ENCODE results near the gene BMPER.

BMPER gene

DNA sequence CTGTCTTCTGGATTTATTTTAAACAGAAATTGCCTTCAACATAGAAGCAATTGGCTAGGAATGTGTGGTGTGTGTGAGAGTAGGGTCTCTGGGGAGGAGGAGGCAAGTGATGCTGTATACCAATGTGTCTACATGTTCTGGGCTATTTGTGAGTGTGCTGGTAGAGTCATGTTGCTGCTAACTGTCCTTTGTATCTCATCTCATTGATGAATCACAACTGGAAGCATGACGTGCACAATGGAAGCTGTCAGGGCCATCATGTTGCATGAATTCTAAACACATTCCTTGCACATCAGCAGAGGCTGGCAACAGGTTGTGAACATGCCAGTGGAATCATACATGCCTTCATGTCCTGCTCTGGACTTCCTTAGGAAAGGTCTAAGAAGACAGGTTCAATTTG lies 199.7 kb downstream of the BMPER start:
- no peak for DNase-seq

DNA sequence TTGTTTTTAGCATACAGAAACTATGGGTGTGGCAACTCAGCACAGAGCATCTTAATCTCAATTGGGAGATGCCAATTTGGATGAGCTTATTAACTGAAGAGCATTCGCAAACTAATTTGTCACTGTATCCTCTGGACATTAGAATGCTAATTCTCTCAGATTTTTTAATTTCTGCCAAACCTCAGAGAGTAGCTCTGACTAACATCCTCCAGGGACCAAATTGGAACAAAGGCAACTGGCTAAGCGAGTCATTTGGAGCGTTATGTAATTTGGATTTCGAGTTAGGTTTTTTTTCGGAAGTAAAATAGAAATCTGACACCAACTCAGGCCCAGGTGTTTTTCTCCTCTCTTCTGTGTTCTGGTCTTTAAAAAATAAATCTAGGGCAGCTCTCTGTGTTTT lies 201.9 kb downstream of the BMPER start:
- DNase-seq, result no peak

DNA sequence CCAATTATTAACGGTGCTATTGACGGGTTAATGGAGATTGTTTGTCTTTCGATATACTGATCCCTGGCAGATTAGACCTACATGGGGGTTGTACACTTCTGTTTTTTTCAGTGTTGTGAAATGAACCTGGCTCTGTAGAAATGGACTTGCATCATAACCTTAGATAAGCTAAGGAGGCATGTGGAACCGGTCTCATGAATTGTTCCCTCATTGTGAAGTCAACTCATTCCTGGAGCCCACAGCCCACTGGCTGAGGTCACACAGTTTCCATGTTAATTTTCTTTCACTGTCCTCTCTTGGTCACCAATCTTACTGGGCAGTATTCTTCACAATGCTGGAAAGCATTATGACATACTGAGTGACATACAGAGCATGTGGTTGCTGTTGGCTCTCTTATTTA lies 202.8 kb downstream of the BMPER start:
- DNase-seq, result no peak

DNA sequence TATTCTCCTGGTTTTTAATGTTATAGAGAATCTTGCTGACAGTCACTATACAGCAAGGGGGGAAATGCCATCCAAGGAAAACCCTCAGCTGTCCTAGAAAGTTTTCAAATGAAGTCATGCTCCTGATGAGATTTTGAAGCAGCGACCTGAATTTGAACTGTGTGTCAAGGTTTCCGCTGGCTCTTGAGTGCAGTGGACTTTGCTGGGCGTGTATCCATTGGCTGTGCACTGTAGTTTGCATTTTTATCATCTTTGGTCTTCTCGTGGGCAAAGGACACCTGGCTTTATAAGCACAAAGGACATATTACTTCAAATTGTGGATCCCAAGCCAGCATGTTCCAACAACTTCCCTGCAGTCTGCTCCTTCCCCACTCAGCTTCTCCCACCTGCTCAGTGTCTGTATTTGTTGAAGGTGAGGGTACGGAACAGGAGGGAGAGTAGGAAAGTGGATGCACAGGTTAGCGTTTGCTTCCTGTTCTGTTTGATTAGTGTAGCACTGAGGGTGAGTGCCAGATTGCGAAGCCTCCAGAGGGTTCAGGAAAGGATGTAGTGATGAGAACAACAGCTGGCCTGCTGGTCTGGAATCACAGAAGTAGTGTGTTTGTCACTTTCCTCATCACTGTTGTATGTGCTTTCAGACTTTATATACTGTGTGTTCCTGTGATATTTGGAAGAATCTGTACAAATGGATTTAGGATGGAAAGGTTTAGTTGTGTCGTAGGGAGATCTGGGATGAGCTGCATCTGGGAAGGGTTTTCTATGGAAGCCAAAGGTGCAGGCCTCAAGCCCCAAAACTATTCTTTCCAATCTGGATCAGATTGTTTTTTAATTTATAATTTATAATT lies 204.8 kb downstream of the BMPER start:
- DNase-seq, result no peak

DNA sequence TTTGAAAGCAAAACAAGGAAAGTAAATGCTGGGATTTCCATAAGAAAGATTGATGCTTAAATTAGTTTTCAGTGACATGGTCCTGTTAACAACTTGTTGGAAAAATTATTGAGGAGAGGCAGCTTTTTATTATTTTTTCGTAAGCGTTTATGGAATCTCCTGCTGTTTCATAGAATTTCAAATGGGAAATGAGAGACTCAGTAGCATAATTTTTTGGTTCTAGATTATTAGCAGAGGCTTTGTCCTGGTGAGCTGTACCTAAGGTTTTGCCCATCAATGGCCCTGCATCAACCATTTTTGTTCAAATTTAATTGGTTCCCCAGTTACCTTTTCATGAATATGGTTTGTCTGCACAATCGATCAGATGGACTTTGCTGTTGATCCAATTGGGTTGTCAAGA lies 205.7 kb downstream of the BMPER start:
- DNase-seq, result no peak

DNA sequence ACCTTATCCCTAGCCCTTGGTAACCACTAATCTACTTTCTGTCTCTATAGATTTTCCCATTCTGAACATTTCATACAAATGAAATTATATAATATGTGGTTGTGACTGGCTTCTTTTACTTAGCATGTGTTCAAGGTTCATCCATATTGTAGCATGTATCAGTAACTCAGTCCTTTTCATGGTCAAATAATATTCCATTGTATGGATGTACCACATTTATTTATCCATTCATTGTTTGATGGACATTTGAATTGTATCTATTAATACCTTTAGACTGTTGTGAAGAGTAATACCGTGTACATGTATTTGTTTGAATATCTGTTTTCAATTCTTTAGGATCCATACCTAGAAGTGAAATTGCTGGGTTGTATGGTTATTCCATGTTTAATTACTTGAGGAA lies 210.2 kb downstream of the BMPER start:
- DNase-seq, result no peak

DNA sequence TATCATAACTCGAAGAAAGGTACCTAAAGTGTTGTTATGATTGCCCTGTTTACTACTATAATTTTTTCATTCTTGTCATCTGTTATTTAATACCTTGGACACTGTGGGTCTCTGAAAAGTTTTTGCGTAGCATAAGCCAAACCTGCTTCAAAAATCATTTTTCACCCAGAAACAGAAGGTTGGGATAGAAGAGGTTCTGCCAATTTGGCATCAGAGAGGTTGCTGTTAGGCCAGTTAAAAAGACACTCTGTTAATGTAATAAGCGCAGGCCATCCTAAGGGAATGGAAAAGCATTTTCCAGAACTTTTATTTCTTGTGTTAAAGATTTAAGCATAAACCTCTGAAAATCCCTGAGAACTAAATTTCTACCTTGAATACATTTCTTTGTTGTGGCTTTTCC lies 212.2 kb downstream of the BMPER start:
- no peak for DNase-seq

DNA sequence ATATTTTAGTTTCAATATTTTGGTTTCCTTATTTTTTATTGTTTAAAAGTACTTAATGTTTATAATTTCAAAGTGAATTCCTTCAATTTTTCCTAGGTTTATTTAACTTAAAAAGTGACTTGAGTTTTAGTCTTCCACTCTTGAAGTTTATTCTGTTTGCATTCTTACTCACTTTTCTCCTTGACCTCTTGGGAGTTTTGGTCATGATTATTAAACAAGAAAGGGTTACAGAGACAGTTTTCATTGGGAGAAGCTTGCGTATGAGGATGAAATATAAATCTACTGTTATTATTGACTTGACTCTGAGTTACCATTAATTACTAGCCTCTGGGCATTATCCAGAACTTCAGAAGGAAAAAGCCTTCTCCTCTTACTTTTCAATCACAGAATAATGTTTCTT lies 216.0 kb downstream of the BMPER start:
- no peak for DNase-seq

DNA sequence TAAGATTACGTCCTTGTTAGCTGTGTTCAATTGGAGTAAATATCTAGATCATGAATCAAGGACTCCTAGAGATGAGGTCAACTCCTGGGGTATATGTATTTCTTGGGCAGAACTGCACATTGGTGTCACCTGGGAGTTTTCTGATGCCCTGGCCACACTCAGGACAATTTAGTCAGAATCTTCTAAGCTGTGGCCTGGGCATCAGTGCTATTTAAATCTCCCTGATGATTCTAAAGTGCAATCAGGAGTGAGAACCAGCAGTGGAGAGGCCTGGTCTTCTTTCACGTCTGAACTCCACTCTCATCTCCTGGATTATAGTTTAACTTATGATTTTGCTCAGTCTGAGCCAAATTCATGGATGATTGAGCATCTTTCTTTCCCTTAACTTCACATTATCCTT lies 218.0 kb downstream of the BMPER start:
- no peak for DNase-seq

DNA sequence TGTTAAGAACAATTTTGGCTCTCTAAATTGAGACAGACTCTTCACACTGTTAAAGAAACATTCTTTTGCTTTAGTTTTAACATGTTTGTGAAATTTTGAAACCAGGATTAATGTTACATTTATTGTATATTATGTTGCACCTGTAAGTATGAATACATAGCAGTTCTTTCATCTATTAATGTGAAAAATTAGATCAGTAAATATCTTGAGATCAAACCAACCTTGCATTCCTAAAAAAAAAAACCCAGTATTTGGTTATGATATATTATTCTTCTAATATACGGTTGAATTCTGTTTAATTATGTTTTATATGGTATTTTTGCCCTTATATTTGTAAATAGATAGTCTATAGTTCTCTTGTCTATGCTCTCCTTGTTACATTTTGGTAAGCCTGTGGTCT lies 219.4 kb downstream of the BMPER start:
- DNase-seq, result no peak

DNA sequence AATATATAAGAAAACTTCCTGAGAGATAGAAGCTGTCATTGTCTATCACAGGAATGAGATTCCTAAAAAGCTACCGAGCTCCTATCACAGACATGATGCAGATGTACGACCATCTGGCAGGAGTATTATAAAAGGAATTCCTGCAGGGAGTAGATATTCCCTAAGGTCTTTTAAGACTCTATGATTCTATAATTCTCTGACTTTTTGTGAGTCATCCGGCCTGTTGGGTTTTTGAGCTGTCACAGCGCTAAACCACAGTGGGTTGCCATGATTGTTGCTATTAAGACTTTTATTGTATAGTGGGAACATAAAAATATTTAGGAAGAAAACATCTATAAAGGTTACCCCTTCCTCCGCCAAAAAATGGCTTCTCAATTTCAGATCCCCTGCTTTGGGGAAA lies 223.4 kb downstream of the BMPER start:
- DNase-seq, result no peak

DNA sequence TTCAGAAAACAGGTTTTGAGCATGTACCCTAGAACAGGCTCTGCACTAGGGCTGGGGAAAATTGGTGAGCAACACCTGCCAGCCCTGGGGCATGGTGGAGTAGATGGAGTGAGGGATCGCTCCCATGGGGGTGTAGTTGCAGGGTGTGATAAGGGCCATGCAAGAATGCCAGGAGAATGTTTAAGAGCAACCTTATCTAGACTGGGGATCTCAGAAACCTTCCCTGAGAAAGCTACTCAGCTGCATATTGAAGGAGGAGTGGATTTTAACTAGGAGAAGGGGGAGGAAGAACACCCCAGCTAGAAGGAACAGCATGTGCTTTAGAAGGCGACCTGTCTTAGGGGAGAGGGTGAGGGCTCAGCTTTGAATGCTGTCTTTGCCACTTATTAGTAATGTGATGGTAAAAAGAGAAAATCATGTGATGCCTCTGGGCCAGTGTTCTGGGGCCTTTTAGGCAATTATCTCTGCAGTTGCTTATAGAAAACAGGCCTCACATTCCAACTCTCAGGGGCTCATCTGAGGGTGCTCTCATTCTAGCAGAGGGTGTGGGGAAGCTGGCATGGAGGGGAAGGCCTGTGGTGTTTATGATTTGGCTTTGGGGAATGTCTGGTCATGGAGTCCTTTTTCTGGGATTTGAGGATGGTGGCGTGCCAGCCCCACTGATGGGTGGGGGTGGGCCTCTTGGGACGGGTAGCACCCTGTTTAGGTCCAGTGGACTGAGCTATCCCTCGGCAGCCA lies 225.4 kb downstream of the BMPER start:
- no peak for DNase-seq

DNA sequence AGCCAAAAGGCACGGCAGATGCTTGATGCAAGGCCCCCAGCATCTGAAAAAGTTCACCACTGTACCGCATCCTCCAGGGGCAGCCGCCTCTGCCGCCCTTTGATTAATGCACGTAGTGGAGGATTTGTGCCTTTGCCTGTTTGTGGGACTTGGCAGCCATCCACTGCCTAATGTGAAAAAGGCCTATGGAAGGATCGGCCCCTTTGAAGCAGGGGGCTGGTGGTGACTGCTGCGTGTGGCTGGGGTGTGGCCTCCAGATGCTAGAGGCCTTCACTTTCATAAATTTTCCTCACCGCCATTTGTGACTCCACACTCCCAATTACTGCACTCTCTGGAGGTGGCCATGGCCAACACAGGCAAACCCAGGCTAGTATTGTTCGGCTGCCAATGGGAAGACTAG lies 226.0 kb downstream of the BMPER start:
- DNase-seq, result no peak

DNA sequence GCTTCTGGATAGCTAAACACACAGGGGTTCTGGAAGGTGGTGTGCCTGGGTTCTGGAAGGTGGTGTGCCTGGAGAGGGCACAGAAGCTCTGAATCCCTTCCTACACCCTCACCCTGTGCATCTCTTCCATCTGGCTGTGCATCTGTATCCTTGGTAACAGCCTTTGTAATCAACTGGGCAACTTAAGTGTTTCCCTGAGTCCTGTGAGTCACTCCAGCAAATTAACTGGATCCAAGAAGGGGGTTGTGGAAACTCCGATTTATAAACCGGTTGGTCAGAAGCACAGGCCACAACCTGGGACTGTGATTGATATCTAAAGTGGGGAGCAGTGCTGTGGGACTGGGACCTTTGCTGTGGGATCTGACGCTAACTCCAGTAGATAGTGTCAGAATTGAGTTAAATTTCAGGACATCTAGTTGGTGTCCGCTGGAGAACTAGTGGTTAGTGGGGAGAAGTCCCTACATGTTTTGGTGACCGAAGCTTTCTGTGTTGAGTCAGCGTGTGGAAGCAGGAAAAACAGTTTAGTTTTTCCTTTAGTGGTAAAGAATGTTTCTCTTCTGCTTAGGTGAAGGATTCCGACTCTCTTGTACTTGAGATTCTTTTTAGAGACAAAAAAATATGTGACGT lies 228.1 kb downstream of the BMPER start:
- no peak for DNase-seq

DNA sequence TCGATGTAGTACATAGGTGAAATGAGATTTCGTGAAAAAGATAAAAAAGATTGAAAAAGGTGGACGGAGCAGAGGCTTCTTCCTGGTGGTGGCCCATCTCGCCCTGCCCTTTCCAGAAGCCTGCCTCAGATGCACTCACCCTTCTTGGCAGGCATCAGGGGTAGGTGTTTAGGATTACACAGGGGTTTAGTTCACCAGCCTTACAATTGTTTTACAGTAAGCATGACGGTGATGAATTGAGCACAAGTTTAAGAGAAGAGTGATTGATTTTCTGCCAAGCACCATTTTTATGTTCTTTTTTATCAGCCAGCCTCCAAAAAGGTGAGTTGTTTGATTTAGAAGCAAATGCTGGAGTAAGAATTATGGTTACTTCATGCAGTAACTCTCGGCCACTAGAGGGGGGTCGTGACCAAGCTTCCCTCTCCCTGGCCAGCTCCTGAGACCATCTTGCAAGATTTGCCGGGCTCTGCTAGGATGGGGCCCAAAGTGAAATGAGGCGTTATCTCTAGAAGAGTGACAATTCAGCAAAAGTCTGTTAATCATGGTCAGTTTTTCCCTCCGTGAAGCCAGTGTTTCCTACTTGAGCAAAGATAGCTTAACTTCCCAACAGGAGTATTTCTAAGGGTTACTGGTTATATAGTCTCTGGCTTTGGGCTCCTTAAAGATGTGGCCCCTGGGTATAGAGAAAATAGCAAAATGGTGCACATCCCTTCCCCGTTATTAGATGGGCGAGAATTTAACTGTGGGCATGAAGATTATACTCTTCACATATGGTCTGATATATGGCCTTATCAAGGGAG lies 228.8 kb downstream of the BMPER start:
- no peak for DNase-seq

DNA sequence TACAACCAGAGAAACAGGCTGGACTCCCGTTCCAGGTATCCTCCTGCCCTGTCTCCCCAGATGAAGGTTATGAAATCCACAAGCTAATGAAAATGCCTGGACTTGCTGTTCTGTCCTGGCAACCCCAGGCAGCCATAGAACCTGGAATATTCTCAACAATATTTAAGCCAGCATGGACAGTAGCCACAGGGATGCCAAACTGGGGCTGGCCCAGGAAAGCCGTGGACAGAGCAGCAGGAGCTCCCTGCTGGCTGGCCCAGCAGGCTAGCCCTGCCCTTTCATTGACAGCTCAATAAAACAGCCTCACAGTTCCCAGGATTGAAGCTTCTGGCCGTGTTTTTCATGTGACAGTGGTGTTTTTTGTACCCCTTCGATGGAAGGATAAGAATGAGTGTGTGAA lies 230.6 kb downstream of the BMPER start:
- DNase-seq, result no peak

DNA sequence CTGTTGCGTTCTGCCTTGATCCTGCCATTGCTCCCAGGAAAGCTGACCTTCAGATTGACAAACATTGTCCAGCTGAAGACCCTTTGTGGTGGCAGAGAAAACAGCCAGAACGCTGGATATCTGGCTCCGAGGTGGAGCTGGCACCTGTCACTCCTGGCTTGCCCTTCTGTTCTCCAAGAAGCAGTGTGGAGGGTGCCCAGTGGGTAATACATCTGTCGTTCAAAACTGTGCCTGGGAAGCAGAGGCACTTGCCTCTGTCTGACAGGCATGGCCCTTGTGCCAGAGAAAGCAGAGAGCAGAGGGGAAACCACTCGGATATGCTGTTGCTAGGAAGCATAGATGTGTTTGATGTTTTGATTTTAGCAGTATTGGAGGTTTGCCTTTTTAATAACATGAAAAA lies 231.4 kb downstream of the BMPER start:
- no peak for DNase-seq

DNA sequence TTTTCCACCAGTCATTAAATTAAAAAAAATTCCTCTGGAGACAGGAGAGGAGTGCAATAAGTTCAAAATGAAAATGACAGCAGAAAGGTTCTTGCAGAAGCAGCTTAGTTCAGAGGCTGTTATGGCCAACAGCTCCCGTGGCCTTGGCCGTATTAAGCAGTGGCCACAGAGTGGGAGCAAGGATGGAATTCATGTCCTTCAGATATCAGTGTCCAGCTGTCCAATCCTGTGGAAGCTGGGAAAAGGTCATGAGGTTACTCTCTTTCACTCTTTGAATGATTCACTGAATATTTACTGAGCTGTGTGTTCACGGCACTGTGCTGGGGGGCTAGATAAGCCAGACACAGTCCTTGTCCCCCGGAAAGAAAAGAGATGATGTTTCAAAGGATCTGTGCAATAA lies 231.8 kb downstream of the BMPER start:
- DNase-seq, result no peak

DNA sequence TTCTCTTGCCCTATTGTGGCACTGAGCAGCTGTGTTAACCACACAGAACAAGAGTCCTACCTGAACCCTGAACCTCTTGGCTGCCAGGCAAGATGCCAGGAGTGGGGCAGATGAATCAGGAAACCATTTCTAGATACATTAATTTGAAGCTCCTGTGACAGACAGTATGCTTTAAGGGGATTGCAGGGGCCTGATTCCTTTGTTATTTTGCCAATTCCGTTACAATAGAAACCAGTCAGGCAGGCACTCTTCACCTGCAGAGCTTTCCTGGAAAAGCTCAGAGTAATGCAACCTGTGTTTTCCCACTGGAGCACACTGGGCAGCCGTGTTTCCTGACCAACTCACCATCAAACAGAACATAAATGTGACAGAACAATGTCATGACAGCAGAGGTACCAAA lies 233.1 kb downstream of the BMPER start:
- DNase-seq, result no peak

DNA sequence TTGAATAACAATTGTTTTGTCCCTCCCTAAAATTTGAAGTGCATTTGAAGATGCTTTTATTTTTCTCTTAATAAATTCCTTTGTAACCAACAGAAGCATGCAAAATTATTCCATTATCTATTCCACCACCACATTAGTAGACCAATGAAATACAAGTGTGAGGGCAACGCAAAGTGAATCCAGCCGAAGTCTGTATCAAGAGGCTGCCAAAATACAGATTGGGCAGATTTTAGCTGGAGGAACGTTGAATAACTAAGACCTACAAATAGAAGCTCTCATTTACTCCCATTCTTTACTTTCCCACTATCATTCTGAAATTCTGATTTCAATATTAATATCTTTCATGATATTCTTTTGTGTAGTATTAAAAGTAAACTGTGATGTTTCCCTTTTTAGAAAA lies 233.7 kb downstream of the BMPER start:
- no peak for DNase-seq

DNA sequence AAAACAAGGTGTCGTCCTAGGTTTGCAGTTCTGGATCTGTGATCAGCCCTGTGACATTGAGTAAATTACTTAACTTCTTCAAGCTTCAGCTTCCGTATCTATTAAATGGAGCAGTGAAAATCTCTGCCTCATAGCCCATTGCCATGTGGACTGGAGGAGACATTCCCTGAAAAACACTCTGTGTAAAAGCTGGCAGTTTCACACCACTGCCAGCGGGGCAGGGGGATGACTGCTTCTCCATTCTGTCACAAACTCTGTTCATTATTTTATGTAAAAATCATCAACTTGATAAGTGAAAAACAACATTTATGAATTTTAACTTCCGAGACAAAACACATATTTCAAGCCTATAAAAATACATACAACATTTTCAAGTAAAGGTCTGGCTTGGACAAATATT lies 234.7 kb downstream of the BMPER start:
- DNase-seq, result no peak

DNA sequence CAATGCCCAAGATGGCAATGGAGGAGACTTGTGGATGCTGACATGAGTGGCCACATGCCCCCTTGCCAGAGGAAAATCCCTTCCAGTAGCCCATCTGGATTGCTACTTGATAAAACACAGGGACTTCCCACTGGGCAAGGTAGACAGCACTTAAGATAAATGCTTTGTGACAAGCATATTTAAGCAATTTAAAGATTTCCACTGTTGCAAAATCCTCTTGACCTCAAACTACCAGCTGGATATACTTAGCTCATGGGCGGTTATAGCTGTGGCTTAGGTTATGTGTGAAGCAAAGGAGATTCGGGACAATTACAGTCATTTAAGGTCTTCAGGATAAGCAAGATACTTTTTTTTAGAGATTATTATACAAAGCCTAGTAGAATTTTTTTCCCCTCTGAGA lies 238.1 kb downstream of the BMPER start:
- no peak for DNase-seq

DNA sequence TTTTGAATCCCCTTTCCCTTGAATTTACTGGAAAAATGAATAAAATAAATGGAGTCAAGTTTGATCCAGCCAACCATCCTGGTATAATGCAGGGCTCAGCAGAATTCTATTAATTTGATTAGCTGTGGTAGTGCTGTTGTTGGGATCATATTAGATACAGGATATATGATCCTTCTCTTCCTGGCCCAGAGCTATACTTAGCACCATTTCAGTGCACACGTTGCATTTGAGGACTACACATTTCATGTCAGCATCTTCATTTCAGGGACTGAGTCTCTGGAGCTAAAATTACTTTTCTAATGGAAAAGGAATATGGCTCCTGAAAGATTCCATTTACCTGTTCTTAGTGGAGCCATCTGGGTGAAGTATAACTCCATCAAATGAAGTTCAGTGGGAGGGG lies 240.3 kb downstream of the BMPER start:
- DNase-seq, result no peak
